NT2/D1 (cell line): ENCODE data around the gene GPI.
A peak's percentile ranks its signal among the peaks of the same experiment; 100 is the strongest.

Experiments
- DNase-seq: peaks from one replicate; pipeline ENCODE4 v3.0.0-alpha.2; 2011; ENCODE audit warnings: low read depth, low spot score
- H3K27me3 ChIP-seq: 2 replicates; pipeline ENCODE4 v1.6.0; 2011; ENCODE audit warnings: mild to moderate bottlenecking; ENCODE audit not compliant: insufficient read length, insufficient read depth
- H3K36me3 ChIP-seq: 2 replicates; pipeline ENCODE4 v1.6.1; 2011; ENCODE audit warnings: mild to moderate bottlenecking, low read length, mixed read lengths; ENCODE audit not compliant: insufficient read depth, insufficient read length
- H3K4me1 ChIP-seq: 2 replicates; pipeline ENCODE4 v1.5.1; 2011; ENCODE audit not compliant: insufficient read depth, insufficient read length
- H3K4me3 ChIP-seq: 2 replicates; pipeline ENCODE4 v1.5.1; 2011; ENCODE audit warnings: low read depth; ENCODE audit not compliant: insufficient read length
- H3K9ac ChIP-seq: 2 replicates; pipeline ENCODE4 v1.6.0; 2011; ENCODE audit warnings: low read depth; ENCODE audit not compliant: insufficient read length
- H3K9me3 ChIP-seq: 2 replicates; pipeline ENCODE4 v1.5.1; 2011; ENCODE audit warnings: mild to moderate bottlenecking, low read length; ENCODE audit not compliant: insufficient read depth
- SUZ12 ChIP-seq: IDR thresholded peaks from 2 replicates; pipeline ENCODE4 v1.6.1; 2011; ENCODE audit not compliant: insufficient read length, insufficient read depth; ENCODE audit errors: extremely low read depth
- YY1 ChIP-seq: IDR thresholded peaks from 2 replicates; pipeline ENCODE4 v1.6.1; 2011; ENCODE audit not compliant: insufficient read length, insufficient read depth
- ZNF274 ChIP-seq: IDR thresholded peaks from 2 replicates; pipeline ENCODE4 v1.6.1; 2011; ENCODE audit warnings: mild to moderate bottlenecking, low read depth, low read length

GPI gene

DNA sequence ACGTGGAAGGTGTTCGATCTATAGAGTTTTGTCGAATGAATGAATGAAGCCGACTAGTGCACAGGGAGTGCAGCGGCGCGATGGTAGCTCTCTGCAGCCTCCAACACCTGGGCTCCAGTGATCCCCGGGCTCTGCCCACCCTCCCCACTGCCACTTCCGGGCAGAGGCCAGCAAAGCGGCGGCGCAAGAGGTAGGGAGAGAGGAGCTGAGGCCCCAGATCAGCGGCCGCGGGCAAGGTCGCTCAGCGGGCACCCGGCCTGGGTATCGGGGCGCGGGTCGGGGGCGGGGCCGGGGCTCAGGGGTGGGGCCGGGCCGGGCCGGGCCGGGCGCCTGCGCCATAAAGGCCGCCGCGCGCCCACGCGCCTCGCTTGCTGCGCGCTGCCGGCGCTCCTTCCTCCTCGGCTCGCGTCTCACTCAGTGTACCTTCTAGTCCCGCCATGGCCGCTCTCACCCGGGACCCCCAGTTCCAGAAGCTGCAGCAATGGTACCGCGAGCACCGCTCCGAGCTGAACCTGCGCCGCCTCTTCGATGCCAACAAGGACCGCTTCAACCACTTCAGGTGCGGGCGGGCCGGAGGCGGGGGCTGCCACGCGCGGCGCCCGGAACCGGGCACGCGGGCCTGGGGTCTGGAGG is at the start of gene GPI:
Gene GPI, plus strand, starts transcription at position 367 of the 633 bp plus-strand sequence. Its CDS starts 71 bp downstream, at position 438.
- DNase-seq: no peak
- Histone ChIP-seq H3K9me3 (no peaks in the 10 kb centered on the region), H3K9ac (peak within 1 kb of the TSS; percentile 89), H3K4me1 (no peaks in the 10 kb centered on the region), H3K27me3 (peaks cover 5% of the 10 kb centered on the region), H3K36me3 (peaks cover 38% of the 10 kb centered on the region), H3K4me3 (peak within 1 kb of the TSS; percentile 76)
- no peak for TF ChIP-seq ZNF274
- no peak for TF ChIP-seq YY1
- TF ChIP-seq SUZ12: no peak

DNA sequence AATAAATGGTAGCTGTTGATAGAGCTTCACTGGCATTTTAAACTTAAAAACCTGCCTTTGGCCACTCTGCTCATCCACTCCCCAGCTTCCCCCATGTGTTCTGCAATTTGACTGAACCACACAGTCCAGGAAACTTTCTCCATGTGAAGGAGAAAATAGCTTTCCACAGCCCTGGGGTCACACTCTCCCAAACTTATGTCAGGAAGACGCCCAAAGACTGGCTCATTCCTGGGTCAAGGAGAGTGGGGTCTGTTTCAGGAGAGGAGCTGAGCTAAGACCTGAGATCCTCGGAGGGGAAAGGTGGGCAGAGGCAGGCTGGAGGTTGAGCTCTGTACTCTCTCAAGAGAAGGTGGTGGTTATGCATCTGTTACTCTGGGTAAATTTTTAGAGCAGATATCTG is 48.7 kb upstream of the GPI start:
- no peaks in the 10 kb centered on the region for H3K27me3 ChIP-seq
- DNase-seq: no peak

DNA sequence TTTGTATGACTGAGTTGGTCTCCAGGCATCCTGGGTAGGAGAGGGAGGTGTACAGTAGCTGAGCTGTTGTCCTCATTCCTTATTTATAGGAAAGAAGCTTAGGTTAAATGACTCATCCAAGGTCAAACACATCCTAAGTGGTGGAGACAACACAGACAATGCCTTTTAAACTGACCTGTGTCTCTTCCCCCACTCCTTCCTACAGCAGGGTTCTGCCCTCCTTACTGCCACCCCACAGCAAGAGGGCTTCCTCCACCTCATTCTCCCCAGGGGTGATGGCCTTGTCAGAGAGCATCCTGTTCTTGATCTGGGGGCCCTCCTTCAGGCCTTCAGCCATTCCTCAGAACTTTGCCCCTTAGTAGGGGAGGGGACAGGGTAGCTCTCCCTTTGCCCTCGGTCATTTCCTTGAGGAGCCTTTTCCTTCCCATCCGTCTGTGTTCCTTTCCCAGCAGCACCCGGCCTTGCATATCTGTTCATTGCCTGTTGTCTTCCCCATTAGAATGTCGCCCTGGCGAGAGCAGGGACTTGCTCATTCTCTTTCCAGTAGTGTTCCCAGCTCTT is 48.2 kb upstream of the GPI start:
- Histone ChIP-seq H3K27me3 (no peaks in the 10 kb centered on the region), H3K9me3 (no peaks in the 10 kb centered on the region), H3K9ac (no peak overlapping the region), H3K36me3 (peaks cover 8% of the 10 kb centered on the region), H3K4me3 (no peak overlapping the region), H3K4me1 (peaks cover 9% of the 10 kb centered on the region)
- no peak for TF ChIP-seq YY1
- TF ChIP-seq ZNF274: no peak
- no peak for TF ChIP-seq SUZ12
- no peak for DNase-seq

More for the DNA sequence above, 48.7 kb upstream of the GPI start:
- Histone ChIP-seq H3K9ac (no peak overlapping the region), H3K4me3 (no peak overlapping the region), H3K4me1 (peaks cover 9% of the 10 kb centered on the region), H3K9me3 (no peaks in the 10 kb centered on the region), H3K36me3 (peaks cover 4% of the 10 kb centered on the region)
- no peak for TF ChIP-seq ZNF274
- TF ChIP-seq SUZ12: no peak
- TF ChIP-seq YY1: no peak

DNA sequence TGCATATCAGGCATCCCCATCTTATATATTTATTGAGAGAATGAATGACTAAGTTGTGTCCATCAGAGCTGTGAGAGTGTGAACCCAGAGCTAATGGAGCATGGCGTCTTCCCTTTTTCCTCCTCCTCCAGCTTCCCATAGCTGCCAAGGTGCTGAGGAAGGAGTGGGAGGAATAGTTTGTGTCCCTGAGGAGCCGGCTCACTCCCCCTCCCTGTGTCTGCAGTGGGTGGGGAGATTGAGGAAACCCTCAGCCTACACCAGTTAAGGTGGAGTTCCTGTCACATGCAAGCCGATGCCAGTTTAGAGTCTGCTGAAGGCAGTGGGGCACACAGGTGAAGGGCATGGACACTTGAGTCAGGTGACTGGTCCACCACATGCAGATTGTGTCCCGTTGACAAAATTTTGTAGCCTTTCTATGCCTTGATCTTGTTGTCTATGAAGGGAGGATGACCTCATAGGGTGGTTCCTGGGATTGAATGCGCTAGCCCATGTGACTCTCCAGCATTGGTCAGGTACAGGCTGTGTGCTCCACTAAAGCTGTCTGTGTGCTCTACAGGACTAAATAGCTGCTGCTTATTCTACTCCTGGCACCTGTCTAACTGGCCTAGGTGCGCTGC is 47.6 kb upstream of the GPI start:
- no peaks in the 10 kb centered on the region for H3K27me3 ChIP-seq
- H3K9me3 ChIP-seq: no peaks in the 10 kb centered on the region
- H3K4me3 ChIP-seq: no peak overlapping the region
- no peak for DNase-seq
- peaks cover 9% of the 10 kb centered on the region for H3K4me1 ChIP-seq
- no peak overlapping the region for H3K9ac ChIP-seq
- no peak for TF ChIP-seq YY1
- no peak for TF ChIP-seq SUZ12
- TF ChIP-seq ZNF274: no peak
- peaks cover 9% of the 10 kb centered on the region for H3K36me3 ChIP-seq

DNA sequence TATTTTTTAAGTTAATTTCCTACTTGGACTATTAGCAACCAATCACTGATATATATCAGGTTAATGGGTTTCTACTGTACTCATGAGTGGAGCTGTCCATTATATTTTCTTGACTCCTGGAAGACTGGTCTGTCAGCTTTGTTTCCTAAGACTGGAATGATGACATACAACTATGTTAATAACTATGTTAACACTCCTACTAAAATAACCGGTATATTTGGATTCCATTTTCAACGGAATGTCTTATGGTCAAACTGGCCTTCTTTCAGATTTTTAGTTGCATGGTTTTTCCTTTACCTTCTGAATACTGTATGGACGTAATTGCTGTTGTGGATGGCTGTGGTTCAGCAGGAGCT is 45.8 kb upstream of the GPI start:
- H3K9ac ChIP-seq: no peak overlapping the region
- H3K27me3 ChIP-seq: no peaks in the 10 kb centered on the region
- TF ChIP-seq YY1: no peak
- no peak for TF ChIP-seq ZNF274
- TF ChIP-seq SUZ12: no peak
- DNase-seq: no peak
- no peaks in the 10 kb centered on the region for H3K9me3 ChIP-seq
- H3K4me1 ChIP-seq: peaks cover 15% of the 10 kb centered on the region
- no peak overlapping the region for H3K4me3 ChIP-seq
- peaks cover 13% of the 10 kb centered on the region for H3K36me3 ChIP-seq

DNA sequence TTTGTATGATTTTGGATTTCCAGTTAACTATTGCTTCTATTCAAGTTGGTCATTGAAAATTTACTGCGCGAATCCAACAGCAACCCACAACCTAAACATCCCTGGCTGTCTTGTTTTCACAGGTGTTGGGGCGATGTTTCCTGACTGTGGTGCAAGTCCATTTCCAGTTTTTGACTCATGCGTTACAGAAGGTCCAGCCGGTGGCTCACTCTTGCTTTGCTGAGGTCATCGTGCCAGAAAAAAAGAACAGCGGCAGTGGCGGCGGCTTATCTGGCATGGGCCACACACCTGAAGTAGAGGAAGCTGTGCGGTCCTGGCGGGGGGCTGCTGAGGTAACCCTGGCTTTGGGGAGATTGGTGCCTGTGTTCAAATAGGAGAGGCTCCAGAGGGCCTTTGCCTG is 45.2 kb upstream of the GPI start:
- H3K9me3 ChIP-seq: no peaks in the 10 kb centered on the region
- TF ChIP-seq SUZ12 (no peak), ZNF274 (no peak), YY1 (no peak)
- DNase-seq: no peak
- peaks cover 13% of the 10 kb centered on the region for H3K36me3 ChIP-seq
- H3K9ac ChIP-seq: no peak overlapping the region
- no peak overlapping the region for H3K4me3 ChIP-seq
- H3K4me1 ChIP-seq: peaks cover 15% of the 10 kb centered on the region
- no peaks in the 10 kb centered on the region for H3K27me3 ChIP-seq

DNA sequence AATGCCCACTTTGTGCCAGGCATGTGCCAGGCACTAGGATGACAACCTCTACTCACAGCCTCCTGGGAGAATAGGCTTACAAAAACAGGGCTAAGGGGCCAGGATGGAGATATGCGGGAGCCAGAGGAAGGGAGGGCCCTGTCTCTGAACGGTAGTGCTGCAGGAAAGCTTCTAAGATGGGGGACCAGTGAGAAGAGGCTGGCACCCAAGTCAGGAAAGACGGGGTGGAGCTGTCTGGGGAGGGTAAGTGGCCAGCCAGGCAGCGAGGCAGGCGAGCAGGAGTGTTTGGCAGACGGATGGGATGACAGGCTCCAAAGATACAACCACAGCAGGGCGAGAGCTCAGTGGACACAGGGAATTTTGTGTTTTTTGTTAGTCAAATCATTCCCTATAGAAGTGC is 44.7 kb upstream of the GPI start:
- H3K27me3 ChIP-seq: no peaks in the 10 kb centered on the region
- no peak for DNase-seq
- H3K4me1 ChIP-seq: peaks cover 15% of the 10 kb centered on the region
- no peak for TF ChIP-seq YY1
- H3K9me3 ChIP-seq: no peaks in the 10 kb centered on the region
- no peak overlapping the region for H3K9ac ChIP-seq
- H3K36me3 ChIP-seq: peaks cover 13% of the 10 kb centered on the region
- H3K4me3 ChIP-seq: no peak overlapping the region
